Progenitor cell of endocrine pancreas (in vitro differentiated cells): Measurements from ENCODE around the gene STX19. TPM values are rescaled to one million over a fixed set of nuclear protein-coding genes. Genes with fewer than 3 reads are reported as not detected.

ENCODE experiments used
- DNase-seq: peaks from one replicate; pipeline ENCODE4 v3.0.0; 2021; ENCODE audit warnings: low spot score; ENCODE audit not compliant: unreplicated experiment
- H3K27ac Mint-ChIP-seq: 2 replicates; pipeline ENCODE4 v1.8.0; 2021; ENCODE audit warnings: mild to moderate bottlenecking, moderate library complexity, mixed read lengths
- H3K27me3 Mint-ChIP-seq: 2 replicates; pipeline ENCODE4 v1.8.0; 2021; ENCODE audit warnings: mixed read lengths
- H3K36me3 Mint-ChIP-seq: 2 replicates; pipeline ENCODE4 v1.8.0; 2022; ENCODE audit warnings: mixed read lengths; ENCODE audit not compliant: insufficient read depth
- H3K4me1 Mint-ChIP-seq: 2 replicates; pipeline ENCODE4 v1.8.0; 2021; ENCODE audit warnings: low read depth, mixed read lengths
- H3K4me3 Mint-ChIP-seq: 2 replicates; pipeline ENCODE4 v1.8.0; 2021; ENCODE audit warnings: low read depth, mild to moderate bottlenecking, moderate library complexity, mixed read lengths
- H3K9me3 Mint-ChIP-seq: 2 replicates; pipeline ENCODE4 v1.8.0; 2021; ENCODE audit warnings: low read depth, mixed read lengths
- total RNA-seq: library from RNA; stranded (reverse); gene quantifications from 2 replicates; pipeline ENCODE4 v1.2.1, GENCODE V29; 2021
- TF ChIP-seq, protein P1 (sequence below): fragments of 200-600 bp; sonication (generic); IDR thresholded peaks from one replicate; pipeline ENCODE4 v1.5.0; 2021; ENCODE audit warnings: antibody characterized with exemption, mild to moderate bottlenecking; ENCODE audit not compliant: unreplicated experiment

Gene STX19
- total RNA-seq, 1 donor from 2014 or later: not detected

DNA sequence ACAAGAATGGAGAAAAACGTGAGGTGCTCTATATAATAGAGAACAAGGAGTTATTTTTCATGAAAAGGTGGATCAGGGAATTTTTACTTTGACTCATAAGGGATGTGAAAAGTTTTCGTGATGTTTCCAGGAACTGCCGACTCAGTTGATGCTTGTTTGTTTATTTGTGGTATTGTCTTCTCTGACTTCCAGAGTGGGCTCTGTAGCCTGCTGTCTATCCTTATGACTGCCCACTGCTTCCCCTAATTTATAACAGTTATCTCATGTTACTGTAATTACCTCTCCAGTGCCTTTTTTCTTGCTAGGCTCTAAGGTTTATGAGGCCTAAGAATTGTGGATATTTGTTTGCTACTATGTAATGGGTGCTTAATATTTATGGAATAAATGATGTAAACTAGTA lies 36.2 kb downstream of the STX19 start:
- Mint-ChIP-seq H3K36me3 (no peaks in the 10 kb centered on the region), H3K4me3 (no peak overlapping the region), H3K27me3 (no peaks in the 10 kb centered on the region), H3K4me1 (no peaks in the 10 kb centered on the region), H3K9me3 (no peaks in the 10 kb centered on the region), H3K27ac (no peak overlapping the region)
- DNase-seq: no peak
- TF ChIP-seq, protein P1, sequence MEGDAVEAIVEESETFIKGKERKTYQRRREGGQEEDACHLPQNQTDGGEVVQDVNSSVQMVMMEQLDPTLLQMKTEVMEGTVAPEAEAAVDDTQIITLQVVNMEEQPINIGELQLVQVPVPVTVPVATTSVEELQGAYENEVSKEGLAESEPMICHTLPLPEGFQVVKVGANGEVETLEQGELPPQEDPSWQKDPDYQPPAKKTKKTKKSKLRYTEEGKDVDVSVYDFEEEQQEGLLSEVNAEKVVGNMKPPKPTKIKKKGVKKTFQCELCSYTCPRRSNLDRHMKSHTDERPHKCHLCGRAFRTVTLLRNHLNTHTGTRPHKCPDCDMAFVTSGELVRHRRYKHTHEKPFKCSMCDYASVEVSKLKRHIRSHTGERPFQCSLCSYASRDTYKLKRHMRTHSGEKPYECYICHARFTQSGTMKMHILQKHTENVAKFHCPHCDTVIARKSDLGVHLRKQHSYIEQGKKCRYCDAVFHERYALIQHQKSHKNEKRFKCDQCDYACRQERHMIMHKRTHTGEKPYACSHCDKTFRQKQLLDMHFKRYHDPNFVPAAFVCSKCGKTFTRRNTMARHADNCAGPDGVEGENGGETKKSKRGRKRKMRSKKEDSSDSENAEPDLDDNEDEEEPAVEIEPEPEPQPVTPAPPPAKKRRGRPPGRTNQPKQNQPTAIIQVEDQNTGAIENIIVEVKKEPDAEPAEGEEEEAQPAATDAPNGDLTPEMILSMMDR: no peak

DNA sequence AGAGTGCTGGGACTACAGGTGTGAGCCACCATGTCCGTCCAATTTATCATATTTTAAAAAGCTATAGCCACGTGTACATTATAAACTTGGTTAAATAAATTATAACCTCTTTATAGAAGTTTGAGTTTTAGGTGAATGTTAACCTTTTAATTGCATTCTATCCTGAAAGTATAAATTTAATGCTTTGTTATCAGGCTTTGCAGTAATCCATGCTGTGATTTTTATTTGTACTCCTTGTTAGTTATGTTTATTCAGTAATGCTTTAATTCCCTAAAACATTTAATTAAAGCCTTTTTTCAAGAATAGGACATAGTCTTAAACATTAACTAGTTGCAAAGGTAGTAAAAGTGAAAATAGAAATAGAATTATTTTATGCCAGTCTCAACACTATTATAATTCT lies 36.8 kb downstream of the STX19 start:
- Mint-ChIP-seq H3K4me1 (no peaks in the 10 kb centered on the region), H3K27me3 (no peaks in the 10 kb centered on the region), H3K27ac (no peak overlapping the region), H3K4me3 (no peak overlapping the region), H3K9me3 (no peaks in the 10 kb centered on the region), H3K36me3 (no peaks in the 10 kb centered on the region)
- DNase-seq: no peak
- TF ChIP-seq, protein P1: no peak

DNA sequence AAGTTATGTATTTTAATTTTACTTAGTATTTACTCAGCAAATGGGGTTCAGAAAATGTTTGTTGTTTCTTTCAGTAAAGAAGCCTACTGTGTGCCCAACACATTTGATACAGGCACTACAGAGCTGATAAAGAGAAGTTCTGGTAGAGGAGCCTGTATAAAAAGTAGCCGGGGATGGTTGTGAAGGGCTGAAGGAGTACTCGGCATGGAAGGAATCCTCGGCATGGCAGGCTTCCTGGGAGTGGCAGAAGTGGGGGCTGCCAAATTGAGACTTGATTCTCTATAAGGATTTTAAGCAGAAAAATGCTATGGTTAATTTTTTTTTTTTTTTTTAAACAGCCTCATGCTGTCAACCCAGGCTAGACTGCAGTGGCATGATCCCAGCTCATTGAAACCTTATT lies 39.2 kb downstream of the STX19 start:
- TF ChIP-seq, protein P1: no peak
- no peaks in the 10 kb centered on the region for H3K9me3 Mint-ChIP-seq
- no peaks in the 10 kb centered on the region for H3K4me1 Mint-ChIP-seq
- no peak for DNase-seq
- no peak overlapping the region for H3K4me3 Mint-ChIP-seq
- no peaks in the 10 kb centered on the region for H3K27me3 Mint-ChIP-seq
- no peaks in the 10 kb centered on the region for H3K36me3 Mint-ChIP-seq
- no peak overlapping the region for H3K27ac Mint-ChIP-seq

DNA sequence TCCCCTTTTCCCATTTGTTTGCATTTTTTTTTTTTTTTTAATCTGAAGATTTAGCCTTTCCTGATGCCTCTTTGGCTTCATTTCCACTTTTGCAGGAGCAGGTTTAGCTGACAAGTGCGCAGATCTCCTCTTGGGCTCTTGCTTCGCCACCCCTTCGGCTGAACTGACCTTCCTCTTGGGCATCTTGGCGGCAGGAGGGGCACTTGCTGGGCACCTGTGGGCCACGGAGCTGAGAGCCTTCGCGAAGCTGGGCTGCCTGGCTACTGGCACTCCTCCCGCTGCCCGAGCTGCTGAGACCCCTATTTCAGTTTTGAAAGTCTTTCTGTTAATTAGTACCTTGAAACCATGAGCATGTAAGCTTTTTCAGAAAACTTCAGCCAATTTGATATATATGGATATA lies 39.6 kb downstream of the STX19 start:
- DNase-seq: no peak
- Mint-ChIP-seq H3K9me3 (no peaks in the 10 kb centered on the region), H3K27me3 (no peaks in the 10 kb centered on the region), H3K36me3 (no peaks in the 10 kb centered on the region), H3K27ac (no peak overlapping the region), H3K4me1 (no peaks in the 10 kb centered on the region), H3K4me3 (no peak overlapping the region)
- TF ChIP-seq, protein P1: no peak

DNA sequence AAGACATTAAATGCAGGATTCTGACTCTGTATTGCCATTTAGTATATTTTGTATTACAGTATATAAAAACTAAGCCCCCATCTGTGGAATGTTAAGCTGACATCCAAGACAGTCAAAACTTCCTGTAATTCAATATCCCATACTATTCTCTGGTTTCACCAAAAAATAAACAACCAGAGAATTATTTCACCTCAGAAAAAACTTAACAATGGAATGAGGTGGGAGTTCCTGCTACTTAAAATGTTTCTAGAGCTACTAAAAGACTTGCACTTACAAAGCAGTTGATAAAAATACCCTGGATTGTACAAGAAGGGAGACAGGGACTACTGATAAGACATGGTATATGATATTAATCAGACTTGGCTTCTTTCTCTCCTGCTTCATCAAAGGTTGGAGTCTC lies 40.1 kb downstream of the STX19 start:
- H3K27ac Mint-ChIP-seq: no peak overlapping the region

More for the DNA sequence above, 40.1 kb downstream of the STX19 start:
- Mint-ChIP-seq H3K4me3 (no peak overlapping the region), H3K36me3 (no peaks in the 10 kb centered on the region), H3K27me3 (no peaks in the 10 kb centered on the region), H3K9me3 (no peaks in the 10 kb centered on the region), H3K4me1 (no peaks in the 10 kb centered on the region)
- DNase-seq: no peak
- TF ChIP-seq, protein P1: no peak
